ENCODE data around the gene MRPS5. TPM values are rescaled to one million over a fixed set of nuclear protein-coding genes. Genes with fewer than 3 reads are reported as not detected.

The MRPS5 gene
- total RNA-seq, 1 donor from 2014 or later: 60.7 TPM

DNA sequence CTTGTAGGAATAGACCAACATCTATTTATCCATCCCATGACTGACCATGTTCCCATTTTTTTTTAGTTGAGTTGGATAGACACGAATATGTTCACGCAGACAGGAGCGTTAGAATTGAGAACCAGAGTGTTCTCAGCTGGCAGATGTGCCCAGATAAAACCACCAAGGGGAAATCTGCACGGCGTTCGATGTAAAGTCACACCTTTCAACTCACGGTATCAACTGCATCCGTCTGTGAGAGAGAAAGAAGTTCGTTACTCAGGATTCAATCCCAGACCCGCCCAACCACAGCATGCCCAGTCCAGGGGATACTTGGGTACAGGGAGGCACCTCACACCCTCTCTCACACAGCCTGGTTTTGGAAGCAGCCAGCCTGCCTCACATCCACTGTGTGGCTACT, 70.0 kb downstream of the MRPS5 start:
- Mint-ChIP-seq H3K4me1 (peaks cover 23% of the 10 kb centered on the region), H3K4me3 (no peak overlapping the region), H3K27me3 (ENCODE audit: low read depth) (peaks cover 18% of the 10 kb centered on the region), H3K27ac (ENCODE audit: unreplicated experiment) (no peak overlapping the region), H3K9me3 (no peaks in the 10 kb centered on the region), H3K36me3 (ENCODE audit: low read depth) (no peaks in the 10 kb centered on the region)
- TF ChIP-seq, protein P1, sequence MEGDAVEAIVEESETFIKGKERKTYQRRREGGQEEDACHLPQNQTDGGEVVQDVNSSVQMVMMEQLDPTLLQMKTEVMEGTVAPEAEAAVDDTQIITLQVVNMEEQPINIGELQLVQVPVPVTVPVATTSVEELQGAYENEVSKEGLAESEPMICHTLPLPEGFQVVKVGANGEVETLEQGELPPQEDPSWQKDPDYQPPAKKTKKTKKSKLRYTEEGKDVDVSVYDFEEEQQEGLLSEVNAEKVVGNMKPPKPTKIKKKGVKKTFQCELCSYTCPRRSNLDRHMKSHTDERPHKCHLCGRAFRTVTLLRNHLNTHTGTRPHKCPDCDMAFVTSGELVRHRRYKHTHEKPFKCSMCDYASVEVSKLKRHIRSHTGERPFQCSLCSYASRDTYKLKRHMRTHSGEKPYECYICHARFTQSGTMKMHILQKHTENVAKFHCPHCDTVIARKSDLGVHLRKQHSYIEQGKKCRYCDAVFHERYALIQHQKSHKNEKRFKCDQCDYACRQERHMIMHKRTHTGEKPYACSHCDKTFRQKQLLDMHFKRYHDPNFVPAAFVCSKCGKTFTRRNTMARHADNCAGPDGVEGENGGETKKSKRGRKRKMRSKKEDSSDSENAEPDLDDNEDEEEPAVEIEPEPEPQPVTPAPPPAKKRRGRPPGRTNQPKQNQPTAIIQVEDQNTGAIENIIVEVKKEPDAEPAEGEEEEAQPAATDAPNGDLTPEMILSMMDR (conservative IDR thresholded peaks at IDR 0.05): no peak
- no peak for DNase-seq (ENCODE audit: low read depth, low spot score)

DNA sequence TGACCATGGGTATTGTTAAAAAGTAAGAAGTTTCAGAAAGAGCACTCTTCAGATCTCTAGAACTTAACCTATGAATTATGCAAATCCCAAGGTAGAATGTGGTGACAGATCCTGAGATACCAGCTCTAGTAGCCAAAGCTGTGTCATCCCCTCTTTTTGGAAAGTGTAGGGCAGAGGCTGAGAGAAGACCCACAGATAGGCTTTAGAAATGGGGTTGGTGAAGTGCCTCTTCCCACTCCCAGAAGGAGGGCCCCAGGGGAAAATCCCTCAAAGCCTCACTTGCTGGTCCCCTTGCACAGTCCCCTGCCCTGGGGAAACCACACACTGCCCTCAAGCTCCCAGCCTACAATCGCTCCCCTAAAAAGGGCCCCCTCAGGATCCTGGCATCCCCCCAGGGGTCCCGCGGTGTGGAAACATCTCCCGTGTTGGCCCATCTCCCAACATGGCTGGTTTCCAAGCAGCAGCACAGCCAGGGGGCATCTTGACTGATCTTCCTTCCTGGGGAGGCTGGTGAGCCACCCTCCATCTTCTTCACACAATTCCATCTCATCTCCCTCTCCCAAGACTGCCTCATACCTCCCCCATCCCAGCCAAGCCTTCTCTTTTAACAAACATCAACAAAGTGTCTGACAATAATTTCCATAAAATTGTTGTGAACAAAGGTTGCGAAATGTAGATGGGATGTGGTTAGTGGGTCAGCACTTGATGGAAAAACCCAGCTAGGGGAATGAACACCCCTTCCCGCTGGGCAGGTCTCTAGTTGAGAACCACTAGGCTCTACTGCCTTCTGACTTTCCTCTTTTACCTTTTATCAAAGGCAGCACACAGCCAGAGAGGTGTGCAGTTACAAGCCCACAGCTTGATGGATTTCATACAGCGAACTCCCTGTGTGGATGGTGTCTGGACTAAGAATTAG, 71.0 kb downstream of the MRPS5 start:
- Mint-ChIP-seq H3K27me3 (ENCODE audit: low read depth) (peaks cover 18% of the 10 kb centered on the region), H3K4me1 (peaks cover 16% of the 10 kb centered on the region), H3K9me3 (no peaks in the 10 kb centered on the region), H3K4me3 (no peak overlapping the region), H3K36me3 (ENCODE audit: low read depth) (no peaks in the 10 kb centered on the region), H3K27ac (ENCODE audit: unreplicated experiment) (peak overlapping the region; percentile 76)
- DNase-seq (ENCODE audit: low read depth, low spot score): no peak
- TF ChIP-seq, protein P1 (conservative IDR thresholded peaks at IDR 0.05): no peak

DNA sequence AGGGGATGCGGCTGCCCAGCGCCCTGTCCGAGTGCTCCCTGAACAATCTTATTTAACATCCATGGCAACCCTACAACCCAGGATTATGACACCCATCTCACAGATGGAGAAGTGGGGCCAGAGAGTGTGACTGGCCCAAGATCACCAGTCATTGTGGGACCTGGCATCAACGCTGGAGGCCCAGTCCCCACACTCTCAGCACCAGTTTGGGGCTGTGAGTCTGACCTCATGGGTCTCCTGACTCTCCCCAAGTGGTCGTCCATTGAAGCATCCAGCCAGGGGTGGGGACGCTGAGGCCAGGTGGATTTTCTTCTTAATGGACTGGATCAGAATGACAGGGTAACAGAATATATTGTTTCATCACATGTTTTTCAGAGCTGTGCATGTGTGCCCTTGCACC, 71.6 kb downstream of the MRPS5 start:
- H3K36me3 Mint-ChIP-seq (ENCODE audit: low read depth): no peaks in the 10 kb centered on the region
- DNase-seq (ENCODE audit: low read depth, low spot score): no peak
- peaks cover 12% of the 10 kb centered on the region for H3K27me3 Mint-ChIP-seq (ENCODE audit: low read depth)
- H3K4me3 Mint-ChIP-seq: no peak overlapping the region
- H3K9me3 Mint-ChIP-seq: no peaks in the 10 kb centered on the region
- H3K4me1 Mint-ChIP-seq: peaks cover 12% of the 10 kb centered on the region
- TF ChIP-seq, protein P1 (conservative IDR thresholded peaks at IDR 0.05): no peak
- H3K27ac Mint-ChIP-seq (ENCODE audit: unreplicated experiment): peak overlapping the region; percentile 43

DNA sequence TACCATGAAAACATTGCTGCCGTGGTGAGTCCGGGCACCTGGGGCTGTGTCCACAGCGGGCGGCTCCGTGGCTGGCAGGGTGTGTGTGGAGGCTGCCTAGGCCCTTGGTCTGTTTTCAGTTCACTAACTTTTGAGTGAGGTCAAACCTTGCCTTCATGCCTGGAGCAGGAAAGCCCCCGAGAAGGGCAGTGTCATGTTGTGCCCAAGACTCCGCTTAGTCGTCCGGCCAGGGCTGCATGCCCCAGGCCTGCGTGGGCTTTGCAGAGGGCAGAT, 72.0 kb downstream of the MRPS5 start:
- peaks cover 11% of the 10 kb centered on the region for H3K27me3 Mint-ChIP-seq (ENCODE audit: low read depth)

DNA sequence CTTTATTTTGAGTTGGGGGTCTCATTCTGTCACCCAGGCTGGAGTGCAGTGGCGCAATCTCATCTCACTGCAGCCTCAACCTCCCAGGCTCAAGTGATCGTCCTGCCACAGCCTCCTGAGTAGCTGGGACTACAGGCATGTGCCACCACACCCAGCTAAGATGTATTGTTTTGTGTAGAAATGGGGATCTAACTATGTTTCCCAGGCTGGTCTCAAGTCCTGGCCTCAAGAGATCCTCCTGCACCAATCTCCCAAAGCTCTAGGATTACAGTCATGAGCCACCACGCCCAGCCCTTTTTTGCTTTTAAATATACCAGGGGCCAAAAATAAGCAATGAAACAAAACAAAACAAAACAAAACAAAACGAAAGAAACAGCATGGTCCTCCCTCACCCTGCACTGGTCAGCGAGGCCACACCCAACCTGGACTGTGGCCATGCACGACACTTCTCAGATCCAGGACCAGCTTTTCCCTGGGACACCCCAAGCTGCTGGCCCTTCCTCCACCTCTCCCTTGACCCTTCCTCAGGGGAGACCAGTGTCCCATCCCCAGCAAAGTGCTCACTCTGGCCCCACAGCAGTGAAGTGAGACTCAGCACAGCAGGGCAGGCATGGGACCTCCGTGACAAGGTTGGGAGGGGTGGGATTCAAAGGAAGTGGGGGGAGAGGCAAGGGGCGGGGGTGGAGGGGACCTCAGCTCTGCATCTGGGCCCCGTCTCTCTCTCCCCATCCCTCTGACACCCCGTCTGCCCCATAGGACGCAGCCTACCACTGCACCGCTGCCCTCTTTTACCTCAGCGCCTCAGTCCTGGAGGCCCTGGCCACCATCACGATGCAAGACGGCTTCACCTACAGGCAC, 72.6 kb downstream of the MRPS5 start:
- no peaks in the 10 kb centered on the region for H3K9me3 Mint-ChIP-seq
- H3K4me3 Mint-ChIP-seq: no peak overlapping the region
- H3K27ac Mint-ChIP-seq (ENCODE audit: unreplicated experiment): no peak overlapping the region
- peaks cover 11% of the 10 kb centered on the region for H3K27me3 Mint-ChIP-seq (ENCODE audit: low read depth)
- peaks cover 7% of the 10 kb centered on the region for H3K4me1 Mint-ChIP-seq
- DNase-seq (ENCODE audit: low read depth, low spot score): no peak
- H3K36me3 Mint-ChIP-seq (ENCODE audit: low read depth): no peaks in the 10 kb centered on the region
- TF ChIP-seq, protein P1 (conservative IDR thresholded peaks at IDR 0.05): no peak

More for the DNA sequence above, 72.0 kb downstream of the MRPS5 start:
- no peaks in the 10 kb centered on the region for H3K9me3 Mint-ChIP-seq
- no peaks in the 10 kb centered on the region for H3K36me3 Mint-ChIP-seq (ENCODE audit: low read depth)
- no peak overlapping the region for H3K27ac Mint-ChIP-seq (ENCODE audit: unreplicated experiment)
- H3K4me3 Mint-ChIP-seq: no peak overlapping the region
- peaks cover 11% of the 10 kb centered on the region for H3K4me1 Mint-ChIP-seq
- TF ChIP-seq, protein P1 (conservative IDR thresholded peaks at IDR 0.05): no peak
- no peak for DNase-seq (ENCODE audit: low read depth, low spot score)
